ENCODE data around the gene MORF4L1.

- TF ChIP-seq CTCF (IDR thresholded peaks at IDR 0.05) (peak; percentile 51 to 69 (median 62)), POLR2A (IDR thresholded peaks at IDR 0.05) (no peak)
Measured at GRCh38 chr15:78859971-78860719, 12.5 kb upstream of the MORF4L1 start.
